H1 (cell line): ENCODE results near the gene RAB3B. TPM values are rescaled to one million over a fixed set of nuclear protein-coding genes. Genes with fewer than 3 reads are reported as not detected.

ENCODE experiments used
- CTCF ChIA-PET: fragments of 300-600 bp; sonication (Branson Sonifier 250); formaldehyde crosslinking; loops from one replicate; lab custom pipeline; 2021; ENCODE audit not compliant: partially characterized antibody; lab: Charles Lee
- POLR2A ChIA-PET: fragments of 300-600 bp; sonication (Branson Sonifier 250); formaldehyde crosslinking; loops from one replicate; lab custom pipeline; 2021; ENCODE audit warnings: inconsistent platforms; ENCODE audit not compliant: partially characterized antibody; lab: Charles Lee
- DNase-seq, 2 experiments: peaks; one replicate each; pipeline versions ENCODE4 v3.0.0 to v3.0.0-alpha.2; 2010 to 2022; ENCODE audit warnings: low spot score in 2 of 2, low read depth in 1 of 2, mixed read lengths in 1 of 2
- FAIRE-seq: peaks from 2 replicates; lab custom pipeline; 2011; peaks lifted over from hg19 to GRCh38; lab: Jason Lieb, UNC
- H2AFZ ChIP-seq: 2 replicates; pipeline ENCODE4 v1.8.1; 2012; ENCODE audit warnings: low read length, inconsistent platforms
- H2AK5ac ChIP-seq: 2 replicates; pipeline ENCODE4 v1.6.1; 2013; ENCODE audit warnings: low read depth, low read length
- H2BK120ac ChIP-seq: replicated peaks from 2 replicates; pipeline ENCODE3; 2013; ENCODE audit warnings: low read depth, low read length, inconsistent platforms
- H2BK12ac ChIP-seq: 2 replicates; pipeline ENCODE4 v1.6.1; 2013; ENCODE audit warnings: low read depth, low read length
- H2BK15ac ChIP-seq: 2 replicates; pipeline ENCODE4 v1.6.1; 2013; ENCODE audit warnings: low read length
- H2BK20ac ChIP-seq: 2 replicates; pipeline ENCODE4 v1.6.1; 2013; ENCODE audit warnings: low read length
- H2BK5ac ChIP-seq: 2 replicates; pipeline ENCODE4 v1.6.1; 2013; ENCODE audit warnings: low read depth, low read length
- H3K14ac ChIP-seq: 2 replicates; pipeline ENCODE4 v1.6.1; 2013; ENCODE audit warnings: inconsistent platforms; ENCODE audit not compliant: insufficient read length
- H3K18ac ChIP-seq: 2 replicates; pipeline ENCODE4 v1.6.1; 2013; ENCODE audit warnings: low read length; ENCODE audit errors: extremely low read depth
- H3K23ac ChIP-seq: 2 replicates; pipeline ENCODE4 v1.6.1; 2013; ENCODE audit warnings: inconsistent platforms; ENCODE audit not compliant: insufficient read length
- H3K23me2 ChIP-seq: 2 replicates; pipeline ENCODE4 v1.6.1; 2013; ENCODE audit warnings: low read depth, low read length
- H3K27ac ChIP-seq: 2 replicates; pipeline ENCODE4 v1.6.1; 2011; ENCODE audit warnings: low read depth, low read length, inconsistent platforms
- H3K27me3 ChIP-seq, 4 experiments: replicated peaks in 1 of 4; 1 replicate in 1 of 4; 2 replicates in 3 of 4; pipeline versions ENCODE4 v1.6.1 to v1.8.1; 2011 to 2013; ENCODE audit warnings: low read length in 3 of 4, mild to moderate bottlenecking in 3 of 4, inconsistent platforms in 2 of 4, mixed read lengths in 2 of 4, moderate library complexity in 1 of 4; ENCODE audit not compliant: control insufficient read depth in 3 of 4, insufficient read depth in 3 of 4; ENCODE audit errors: extremely low read depth in 1 of 4
- H3K36me3 ChIP-seq, 4 experiments: 2 replicates each; pipeline versions ENCODE4 v1.6.1 to v1.8.1; 2011 to 2013; ENCODE audit warnings: mild to moderate bottlenecking in 4 of 4, low read length in 3 of 4, moderate library complexity in 2 of 4, control low read depth in 1 of 4, inconsistent platforms in 1 of 4; ENCODE audit not compliant: insufficient read depth in 4 of 4, control insufficient read depth in 2 of 4
- H3K4ac ChIP-seq: replicated peaks from 2 replicates; pipeline ENCODE3; 2013; ENCODE audit warnings: low read length, low read depth, mixed read lengths, inconsistent platforms; ENCODE audit not compliant: insufficient read length
- H3K4me1 ChIP-seq, 4 experiments: replicated peaks in 1 of 4; 1 replicate in 1 of 4; 2 replicates in 3 of 4; pipeline versions ENCODE4 v1.6.1 to v1.8.1; 2011 to 2013; ENCODE audit warnings: low read length in 3 of 4, inconsistent platforms in 2 of 4, mixed read lengths in 1 of 4; ENCODE audit not compliant: insufficient read depth in 4 of 4, control insufficient read depth in 3 of 4
- H3K4me2 ChIP-seq, 2 experiments: 2 replicates each; pipeline versions ENCODE4 v1.6.1 to v1.8.1; 2011 to 2013; ENCODE audit warnings: low read depth in 2 of 2, low read length in 2 of 2, control low read depth in 1 of 2, inconsistent platforms in 1 of 2, mild to moderate bottlenecking in 1 of 2; ENCODE audit not compliant: insufficient read depth in 1 of 2
- H3K4me3 ChIP-seq, 4 experiments: fragments of 200-600, 300-600 bp in 1 of 4; sonication (generic), shearing (Covaris generic), sonication (Bioruptor Twin) in 1 of 4; 2 replicates each; pipeline versions ENCODE4 v1.5.1 to v1.8.1; 2011 to 2016; ENCODE audit warnings: low read length in 4 of 4, low read depth in 3 of 4, control low read depth in 2 of 4, inconsistent platforms in 2 of 4, mild to moderate bottlenecking in 2 of 4, mixed read lengths in 1 of 4, moderate library complexity in 1 of 4; ENCODE audit not compliant: insufficient read depth in 2 of 4; ENCODE audit errors: extremely low read depth in 1 of 4
- H3K56ac ChIP-seq: replicated peaks from 2 replicates; pipeline ENCODE3; 2013; ENCODE audit warnings: low read depth, mild to moderate bottlenecking, mixed read lengths, low read length, inconsistent platforms; ENCODE audit not compliant: insufficient read length
- H3K79me1 ChIP-seq: 2 replicates; pipeline ENCODE4 v1.6.1; 2013; ENCODE audit warnings: low read depth, low read length, control low read depth
- H3K79me2 ChIP-seq, 2 experiments: 2 replicates each; pipeline versions ENCODE4 v1.6.1 to v1.8.1; 2012 to 2013; ENCODE audit warnings: low read length in 2 of 2, mild to moderate bottlenecking in 2 of 2, inconsistent platforms in 1 of 2; ENCODE audit not compliant: insufficient read depth in 2 of 2, control insufficient read depth in 1 of 2
- H3K9ac ChIP-seq, 4 experiments: replicated peaks in 1 of 4; 1 replicate in 1 of 4; 2 replicates in 3 of 4; pipeline versions ENCODE4 v1.6.1 to v1.8.1; 2011 to 2013; ENCODE audit warnings: low read depth in 3 of 4, low read length in 3 of 4, control low read depth in 2 of 4, mild to moderate bottlenecking in 2 of 4, moderate library complexity in 2 of 4, inconsistent platforms in 1 of 4; ENCODE audit errors: extremely low read depth in 1 of 4
- H3K9me3 ChIP-seq, 2 experiments: 2 replicates each; pipeline versions ENCODE4 v1.6.1 to v1.8.1; 2012 to 2013; ENCODE audit warnings: mild to moderate bottlenecking in 2 of 2, moderate library complexity in 2 of 2, control low read depth in 1 of 2, inconsistent platforms in 1 of 2, low read depth in 1 of 2, low read length in 1 of 2, mixed read lengths in 1 of 2; ENCODE audit not compliant: insufficient read depth in 2 of 2
- H4K20me1 ChIP-seq, 2 experiments: replicated peaks in 1 of 2; 2 replicates each; pipeline versions ENCODE3 to v1.8.1; 2011 to 2013; ENCODE audit warnings: inconsistent platforms in 2 of 2, low read length in 2 of 2, mild to moderate bottlenecking in 1 of 2; ENCODE audit not compliant: insufficient read depth in 2 of 2, control insufficient read depth in 1 of 2
- H4K5ac ChIP-seq: 2 replicates; pipeline ENCODE4 v1.6.1; 2013; ENCODE audit warnings: low read length, low read depth, mixed read lengths, inconsistent platforms; ENCODE audit not compliant: insufficient read length
- H4K8ac ChIP-seq: 2 replicates; pipeline ENCODE4 v1.8.0; 2013; ENCODE audit warnings: mild to moderate bottlenecking, moderate library complexity, low read length, inconsistent platforms; ENCODE audit not compliant: insufficient read depth; ENCODE audit errors: extremely low read depth
- H4K91ac ChIP-seq: replicated peaks from 2 replicates; pipeline ENCODE3; 2013; ENCODE audit warnings: low read length, mixed read lengths, inconsistent platforms; ENCODE audit not compliant: insufficient read length
- NRF1 ChIP-seq: IDR thresholded peaks from 2 replicates; pipeline ENCODE4 v1.6.1; 2011; ENCODE audit warnings: mild to moderate bottlenecking, low read depth, low read length, improper control_type of control experiment
- polyA plus RNA-seq, 7 experiments: library from polyadenylated mRNA; depleted of rRNA in 3 of 7; stranded (reverse) in 5 of 7; unstranded in 2 of 7; fragments of >200 nt in 5 of 7; fragments of 200-250 nt in 2 of 7; gene quantifications; 1 replicate in 5 of 7; 2 replicates in 1 of 7; 4 replicates in 1 of 7; pipeline versions ENCODE4 v1.2.1 to v1.2.3, GENCODE V29; 2011 to 2013; ENCODE audit warnings: missing spikeins in 2 of 7, mixed read lengths in 2 of 7
- total RNA-seq: library from RNA; stranded (reverse); fragmentation: NEBNext Ultra II Directional; extraction: Animal tissue kit (Norgen Biotek cat#: 25700); gene quantifications from 2 replicates; pipeline ENCODE4 v1.2.1, GENCODE V29; 2021
- TF ChIP-seq, protein P1 (sequence below): IDR thresholded peaks from 2 replicates; pipeline ENCODE4 v1.6.1; 2012; ENCODE audit warnings: inconsistent platforms

RAB3B gene
- total and polyA plus RNA-seq, 2 of the 8 experiments (the other 6 are each of a cell fraction or from before 2014, with no cell fraction given) = 12.5 to 36.8 TPM

DNA sequence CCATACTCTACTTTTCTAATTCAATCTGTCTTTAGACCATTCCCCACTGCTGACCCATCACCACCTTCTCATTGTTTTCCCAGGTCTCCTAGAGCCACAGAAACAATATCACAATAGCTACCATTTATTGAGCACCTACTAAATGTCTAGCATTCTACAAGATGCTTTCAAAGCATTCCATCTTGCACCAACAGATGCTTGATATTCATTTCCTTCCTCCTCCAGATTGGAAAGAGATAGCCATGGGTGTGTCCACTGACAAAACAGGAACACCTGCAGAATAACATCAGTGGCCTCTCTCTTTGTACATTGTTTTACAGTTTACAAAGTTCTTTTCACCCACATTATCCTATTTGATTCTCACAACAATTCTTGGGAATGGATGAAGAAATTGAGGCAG, 2.2 kb downstream of the RAB3B start:
- FAIRE-seq = no peak
- no peaks in the 10 kb centered on the region for H3K9me3 ChIP-seq
- CTCF ChIA-PET = interaction anchor here (0.8 to 2.1 kb wide), 3 partner anchors 11 to 91 kb away, joined by 3 to 6 read pairs (median 5); no protein-coding TSS in a partner anchor

More for the DNA sequence above, 2.2 kb downstream of the RAB3B start:
- H3K9ac ChIP-seq = no peak overlapping the region
- no peak overlapping the region for H3K27ac ChIP-seq
- H3K23ac ChIP-seq = no peak overlapping the region
- H3K36me3 ChIP-seq = peaks cover 0 to 17% (median 0%) of the 10 kb centered on the region in 4 experiments; a peak in 2 of 8 replicates
- no peak for DNase-seq
- H3K23me2 ChIP-seq = peaks cover 11% of the 10 kb centered on the region
- H3K4me1 ChIP-seq = peaks cover 1 to 9% (median 6%) of the 10 kb centered on the region in 4 experiments; a peak in 6 of 7 replicates
- H3K18ac ChIP-seq = no peak overlapping the region
- TF ChIP-seq, protein P1, sequence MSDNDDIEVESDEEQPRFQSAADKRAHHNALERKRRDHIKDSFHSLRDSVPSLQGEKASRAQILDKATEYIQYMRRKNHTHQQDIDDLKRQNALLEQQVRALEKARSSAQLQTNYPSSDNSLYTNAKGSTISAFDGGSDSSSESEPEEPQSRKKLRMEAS = no peak
- TF ChIP-seq NRF1 = no peak
- peaks cover 0 to 2% (median 0%) of the 10 kb centered on the region in 4 experiments; a peak in 2 of 7 replicates for H3K27me3 ChIP-seq
- H2BK12ac ChIP-seq = no peak overlapping the region
- no peak overlapping the region for H3K14ac ChIP-seq
- H3K4ac ChIP-seq = no peak overlapping the region
- no peak overlapping the region for H2BK120ac ChIP-seq
- H3K79me2 ChIP-seq = peaks cover 0 to 27% of the 10 kb centered on the region in 2 experiments; a peak in 3 of 4 replicates
- no peak overlapping the region for H3K4me3 ChIP-seq
- H2BK20ac ChIP-seq = no peak overlapping the region
- no peak overlapping the region for H4K5ac ChIP-seq
- no peak overlapping the region for H3K56ac ChIP-seq
- no peak overlapping the region for H2BK5ac ChIP-seq
- peaks cover 6% of the 10 kb centered on the region for H3K79me1 ChIP-seq
- H2AFZ ChIP-seq = no peak overlapping the region
- POLR2A ChIA-PET = interaction anchor here (3.7 kb wide), 1 partner anchor 8 kb away, joined by 10 read pairs; no protein-coding TSS in a partner anchor
- H2BK15ac ChIP-seq = no peak overlapping the region
- H4K20me1 ChIP-seq = no peaks in the 10 kb centered on the region
- peak overlapping the region in 1 of 2 experiments; percentile 91; a peak in 1 of 4 replicates for H3K4me2 ChIP-seq
- no peak overlapping the region for H4K91ac ChIP-seq
- no peak overlapping the region for H2AK5ac ChIP-seq
- H4K8ac ChIP-seq = no peak overlapping the region
